ENCODE measurements around the gene S1PR3.

DNA sequence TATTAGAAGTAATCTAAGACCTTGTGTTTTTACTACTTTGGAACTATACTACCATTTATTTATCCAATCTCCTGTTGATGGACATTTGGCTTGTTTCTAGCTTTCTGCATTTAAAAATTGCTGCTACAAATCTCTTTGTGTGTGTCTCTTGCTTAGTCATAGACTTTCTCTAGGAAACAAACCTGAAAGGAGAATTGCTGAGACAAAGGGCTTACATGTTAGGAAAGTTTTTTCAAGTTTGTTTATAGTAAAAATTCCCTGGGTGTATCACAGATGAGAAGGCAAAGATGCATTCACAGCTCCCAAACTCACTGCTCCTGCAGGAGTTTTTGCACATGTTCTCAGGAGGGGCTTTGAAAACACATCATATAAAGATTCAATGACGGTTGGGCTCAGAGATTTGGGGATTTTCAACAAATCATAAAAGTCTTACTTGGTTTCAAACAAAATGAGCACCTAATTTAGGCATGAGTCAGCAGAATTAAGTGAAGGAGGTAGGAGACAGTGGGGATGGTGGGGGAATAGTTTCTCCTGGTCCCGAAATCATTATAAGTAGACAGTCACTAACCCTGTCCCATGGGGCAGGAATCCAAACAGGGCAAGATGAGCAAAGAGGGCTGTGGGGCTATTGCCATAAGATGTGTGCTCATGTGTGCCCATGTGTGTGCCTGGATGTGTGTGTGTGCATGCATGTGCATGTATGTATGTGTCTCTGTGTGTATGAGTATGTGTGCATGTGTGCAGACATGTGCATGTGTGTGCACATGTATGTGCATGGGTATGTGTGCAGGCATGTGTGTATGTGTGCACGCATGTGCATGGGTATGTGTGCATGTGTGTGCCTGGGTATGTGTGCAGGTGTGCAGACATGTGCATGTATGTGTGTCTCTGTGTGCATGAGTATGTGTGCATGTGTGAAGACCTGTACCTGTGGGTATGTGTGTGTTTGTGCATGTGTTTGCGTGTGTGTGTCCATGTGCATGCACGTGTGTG, 43.4 kb upstream of the S1PR3 start:
- TF ChIP-seq POLR2A (IDR thresholded peaks at IDR 0.05; ENCODE audit: low read length): no peak
- no peak for TF ChIP-seq GATA1 (IDR thresholded peaks at IDR 0.05; ENCODE audit: low read depth, low read length)

All from erythroblast (primary cell).